Inflammatory macrophage treated with lipopolysaccharide for 1 hour (primary cell): ENCODE data around the gene RIOK3.
"Not testable (repeated sequence)": the region's sequence is repeated elsewhere in the genome, so short reads cannot be mapped to it uniquely, and the experiment has no call there.

Experiments
- DNase-seq, 2 donors: peaks; one replicate each; pipeline ENCODE4 v3.0.0-alpha.2; 2020 to 2022

RIOK3 gene

GRCh38 chr18:23451491-23451890 lies 1.6 kb upstream of the RIOK3 start:
- no peak for DNase-seq

GRCh38 chr18:23452347-23452727 lies 750 bp upstream of the RIOK3 start:
- no peak for DNase-seq

GRCh38 chr18:23453680-23454058 lies 582 bp downstream of the RIOK3 start:
- peak in 1 of 2 donors; percentile 22 for DNase-seq

- no peak for DNase-seq
These were observed 3.7 kb downstream of the RIOK3 start for GRCh38 chr18:23456835-23457234.

GRCh38 chr18:23458830-23459529 lies 5.9 kb downstream of the RIOK3 start:
- peak in 1 of 2 donors; percentile 11 for DNase-seq

- DNase-seq: no peak
These were observed 6.4 kb downstream of the RIOK3 start for GRCh38 chr18:23459530-23459921.

GRCh38 chr18:23460285-23461273 lies 7.5 kb downstream of the RIOK3 start:
- DNase-seq: no peak

GRCh38 chr18:23462876-23463275 lies 9.8 kb downstream of the RIOK3 start:
- peak in 1 of 2 donors; percentile 18 for DNase-seq

- DNase-seq: no peak
These were observed 15.8 kb downstream of the RIOK3 start for GRCh38 chr18:23468753-23469459.

- no peak for DNase-seq
These were observed 17.7 kb downstream of the RIOK3 start for GRCh38 chr18:23470620-23471387.

- DNase-seq: no peak
These were observed 18.4 kb downstream of the RIOK3 start for GRCh38 chr18:23471486-23471885.

- DNase-seq: peak; percentile 67 to 78
These were observed 26.9 kb downstream of the RIOK3 start for GRCh38 chr18:23479829-23480505.

- no peak for DNase-seq
These were observed 31.6 kb downstream of the RIOK3 start for GRCh38 chr18:23484561-23485182.

GRCh38 chr18:23485386-23485785 lies 32.3 kb downstream of the RIOK3 start:
- no peak for DNase-seq

GRCh38 chr18:23487738-23488570 lies 34.9 kb downstream of the RIOK3 start:
- peak; percentile 17 to 33 for DNase-seq

- not testable (repeated sequence) for DNase-seq
These were observed 36.5 kb downstream of the RIOK3 start for GRCh38 chr18:23489586-23489985.

- DNase-seq: no peak
These were observed 40.6 kb downstream of the RIOK3 start for GRCh38 chr18:23493654-23494053.

GRCh38 chr18:23494992-23495391 lies 41.9 kb downstream of the RIOK3 start:
- no peak for DNase-seq

- no peak for DNase-seq
These were observed 42.8 kb downstream of the RIOK3 start for GRCh38 chr18:23495723-23496440.

- no peak for DNase-seq
These were observed 45.0 kb downstream of the RIOK3 start for GRCh38 chr18:23498117-23498516.
